ENCODE results near the gene FOXD4.
"Not testable (repeated sequence)": the region's sequence is repeated elsewhere in the genome, so short reads cannot be mapped to it uniquely, and the experiment has no call there.

Gene FOXD4

GRCh38 chr9:108742-109495 lies 9.3 kb downstream of the FOXD4 start:
- not testable (repeated sequence) for H2BK12ac ChIP-seq (ENCODE audit: low read length); H3K9ac ChIP-seq (ENCODE audit: low read length)

GRCh38 chr9:105991-106390 lies 12.2 kb downstream of the FOXD4 start:
- H2BK120ac ChIP-seq (ENCODE audit: insufficient read depth, low read length, poor library complexity); H3K9ac ChIP-seq (ENCODE audit: low read length); H3K14ac ChIP-seq (ENCODE audit: low read length); H2BK5ac ChIP-seq (ENCODE audit: low read depth, low read length, poor library complexity); H3K9me3 ChIP-seq (ENCODE audit: insufficient read depth, low read depth, low read length); H3K79me1 ChIP-seq (ENCODE audit: low read length); DNase-seq; H3K4me2 ChIP-seq (ENCODE audit: low read length); H3K4me1 ChIP-seq (ENCODE audit: control insufficient read depth in 1 of 2, insufficient read depth in 2 of 2, low read length in 2 of 2); H2BK12ac ChIP-seq (ENCODE audit: low read length); H2AK5ac ChIP-seq (ENCODE audit: low read length); H4K91ac ChIP-seq (ENCODE audit: low read depth, low read length); H3K23ac ChIP-seq (ENCODE audit: low read length); H3K36me3 ChIP-seq (ENCODE audit: control insufficient read depth in 1 of 2, insufficient read depth in 2 of 2, low read length in 2 of 2); H3K4ac ChIP-seq (ENCODE audit: low read depth, low read length); H3K27ac ChIP-seq (ENCODE audit: low read depth, low read length); H3K4me3 ChIP-seq (ENCODE audit: low read depth, low read length); H3K79me2 ChIP-seq (ENCODE audit: control insufficient read depth, insufficient read depth, low read length, poor library complexity); H3K18ac ChIP-seq (ENCODE audit: low read length); H3K27me3 ChIP-seq (ENCODE audit: insufficient read depth, low read length); H2AFZ ChIP-seq (ENCODE audit: insufficient read depth, low read length, poor library complexity); H4K8ac ChIP-seq (ENCODE audit: low read depth, low read length); H4K12ac ChIP-seq (ENCODE audit: low read depth, low read length): not testable (repeated sequence)
- no CpG with 5 or more reads among the region's 8 CpGs for WGBS (ENCODE audit: extremely low coverage, insufficient coverage, insufficient read length)

More at GRCh38 chr9:108742-109495, 9.3 kb downstream of the FOXD4 start:
- not testable (repeated sequence) for H3K79me2 ChIP-seq (ENCODE audit: control insufficient read depth, insufficient read depth, low read length, poor library complexity); H3K14ac ChIP-seq (ENCODE audit: low read length); H2AK5ac ChIP-seq (ENCODE audit: low read length); H3K18ac ChIP-seq (ENCODE audit: low read length); H3K4me2 ChIP-seq (ENCODE audit: low read length); H3K27ac ChIP-seq (ENCODE audit: low read depth, low read length); H3K79me1 ChIP-seq (ENCODE audit: low read length); H3K23ac ChIP-seq (ENCODE audit: low read length); H2BK120ac ChIP-seq (ENCODE audit: insufficient read depth, low read length, poor library complexity); H4K91ac ChIP-seq (ENCODE audit: low read depth, low read length); H2AFZ ChIP-seq (ENCODE audit: insufficient read depth, low read length, poor library complexity); H3K4me3 ChIP-seq (ENCODE audit: low read depth, low read length); H4K12ac ChIP-seq (ENCODE audit: low read depth, low read length); H2BK5ac ChIP-seq (ENCODE audit: low read depth, low read length, poor library complexity); H3K4ac ChIP-seq (ENCODE audit: low read depth, low read length); DNase-seq; H4K8ac ChIP-seq (ENCODE audit: low read depth, low read length); H3K9me3 ChIP-seq (ENCODE audit: insufficient read depth, low read depth, low read length); H3K4me1 ChIP-seq (ENCODE audit: control insufficient read depth in 1 of 2, insufficient read depth in 2 of 2, low read length in 2 of 2); H3K36me3 ChIP-seq (ENCODE audit: control insufficient read depth in 1 of 2, insufficient read depth in 2 of 2, low read length in 2 of 2)
- no CpG with 5 or more reads among the region's 22 CpGs for WGBS (ENCODE audit: extremely low coverage, insufficient coverage, insufficient read length)
- H3K27me3 ChIP-seq (ENCODE audit: insufficient read depth, low read length) = peaks cover 14% of the 10 kb centered on the region

- H4K8ac ChIP-seq (ENCODE audit: low read depth, low read length); H3K27ac ChIP-seq (ENCODE audit: low read depth, low read length); H3K4me3 ChIP-seq (ENCODE audit: low read depth, low read length); H2AFZ ChIP-seq (ENCODE audit: insufficient read depth, low read length, poor library complexity); H3K18ac ChIP-seq (ENCODE audit: low read length); H4K12ac ChIP-seq (ENCODE audit: low read depth, low read length); H3K23ac ChIP-seq (ENCODE audit: low read length); H2BK12ac ChIP-seq (ENCODE audit: low read length); H3K9me3 ChIP-seq (ENCODE audit: insufficient read depth, low read depth, low read length); H3K79me2 ChIP-seq (ENCODE audit: control insufficient read depth, insufficient read depth, low read length, poor library complexity); H3K79me1 ChIP-seq (ENCODE audit: low read length); H2BK5ac ChIP-seq (ENCODE audit: low read depth, low read length, poor library complexity); DNase-seq; H3K4me2 ChIP-seq (ENCODE audit: low read length); H4K91ac ChIP-seq (ENCODE audit: low read depth, low read length); H2AK5ac ChIP-seq (ENCODE audit: low read length); H3K27me3 ChIP-seq (ENCODE audit: insufficient read depth, low read length); H3K4ac ChIP-seq (ENCODE audit: low read depth, low read length); H3K4me1 ChIP-seq (ENCODE audit: control insufficient read depth in 1 of 2, insufficient read depth in 2 of 2, low read length in 2 of 2); H3K36me3 ChIP-seq (ENCODE audit: control insufficient read depth in 1 of 2, insufficient read depth in 2 of 2, low read length in 2 of 2); H3K14ac ChIP-seq (ENCODE audit: low read length); H2BK120ac ChIP-seq (ENCODE audit: insufficient read depth, low read length, poor library complexity); H3K9ac ChIP-seq (ENCODE audit: low read length): not testable (repeated sequence)
- WGBS (ENCODE audit: extremely low coverage, insufficient coverage, insufficient read length) = no CpG with 5 or more reads among the region's 9 CpGs
Measured at GRCh38 chr9:100430-100829, 17.8 kb downstream of the FOXD4 start.

- H3K9ac ChIP-seq (ENCODE audit: low read length); H3K23ac ChIP-seq (ENCODE audit: low read length); H2BK5ac ChIP-seq (ENCODE audit: low read depth, low read length, poor library complexity); H3K4me3 ChIP-seq (ENCODE audit: low read depth, low read length); H4K91ac ChIP-seq (ENCODE audit: low read depth, low read length); H3K9me3 ChIP-seq (ENCODE audit: insufficient read depth, low read depth, low read length); H2AK5ac ChIP-seq (ENCODE audit: low read length); H3K18ac ChIP-seq (ENCODE audit: low read length); DNase-seq; H3K27ac ChIP-seq (ENCODE audit: low read depth, low read length); H3K79me2 ChIP-seq (ENCODE audit: control insufficient read depth, insufficient read depth, low read length, poor library complexity); H3K36me3 ChIP-seq (ENCODE audit: control insufficient read depth in 1 of 2, insufficient read depth in 2 of 2, low read length in 2 of 2); H3K27me3 ChIP-seq (ENCODE audit: insufficient read depth, low read length); H3K4me2 ChIP-seq (ENCODE audit: low read length); H3K4ac ChIP-seq (ENCODE audit: low read depth, low read length); H4K8ac ChIP-seq (ENCODE audit: low read depth, low read length); H2AFZ ChIP-seq (ENCODE audit: insufficient read depth, low read length, poor library complexity); H3K4me1 ChIP-seq (ENCODE audit: control insufficient read depth in 1 of 2, insufficient read depth in 2 of 2, low read length in 2 of 2); H3K14ac ChIP-seq (ENCODE audit: low read length); H2BK120ac ChIP-seq (ENCODE audit: insufficient read depth, low read length, poor library complexity); H3K79me1 ChIP-seq (ENCODE audit: low read length); H2BK12ac ChIP-seq (ENCODE audit: low read length); H4K12ac ChIP-seq (ENCODE audit: low read depth, low read length): not testable (repeated sequence)
- WGBS (ENCODE audit: extremely low coverage, insufficient coverage, insufficient read length) = no CpG with 5 or more reads among the region's 6 CpGs
Measured at GRCh38 chr9:99867-100266, 18.4 kb downstream of the FOXD4 start.
